H7 (cell line): ENCODE results near the gene PCDHB6. TPM values are rescaled to one million over a fixed set of nuclear protein-coding genes. Genes with fewer than 3 reads are reported as not detected.
"Not testable (repeated sequence)": the region's sequence is repeated elsewhere in the genome, so short reads cannot be mapped to it uniquely, and the experiment has no call there.

ENCODE experiments used
- DNase-seq: peaks from one replicate; pipeline ENCODE4 v3.0.0; 2012
- H3K27me3 ChIP-seq: 2 replicates; pipeline ENCODE4 v1.6.0; 2011; ENCODE audit warnings: mild to moderate bottlenecking, low read length; ENCODE audit not compliant: control insufficient read depth, insufficient read depth
- H3K36me3 ChIP-seq: replicated peaks from 2 replicates; pipeline ENCODE4 v1.5.1; 2011; ENCODE audit warnings: low read length; ENCODE audit not compliant: control insufficient read depth, insufficient read depth
- H3K4me3 ChIP-seq: 2 replicates; pipeline ENCODE4 v1.5.1; 2011; ENCODE audit warnings: low read depth, mild to moderate bottlenecking, control low read depth, low read length, moderate library complexity; ENCODE audit not compliant: insufficient read depth
- total RNA-seq: library from RNA; depleted of rRNA; stranded (reverse); fragments of >200 nt; shearing (Covaris generic); gene quantifications from 2 replicates; pipeline ENCODE4 v1.2.3, GENCODE V29; 2014

Gene PCDHB6
- total RNA-seq, 1 experiment from 2014 or later, result not detected

GRCh38 chr5:141150224-141150992 lies 551 bp downstream of the PCDHB6 start:
- DNase-seq, result no peak
- Histone ChIP-seq H3K4me3 (no peak overlapping the region), H3K27me3 (no peaks in the 10 kb centered on the region), H3K36me3 (no peaks in the 10 kb centered on the region)

GRCh38 chr5:141150993-141151325 lies 1.1 kb downstream of the PCDHB6 start:
- Histone ChIP-seq H3K4me3 (no peak overlapping the region), H3K36me3 (no peaks in the 10 kb centered on the region), H3K27me3 (no peaks in the 10 kb centered on the region)
- DNase-seq, result no peak

DNA sequence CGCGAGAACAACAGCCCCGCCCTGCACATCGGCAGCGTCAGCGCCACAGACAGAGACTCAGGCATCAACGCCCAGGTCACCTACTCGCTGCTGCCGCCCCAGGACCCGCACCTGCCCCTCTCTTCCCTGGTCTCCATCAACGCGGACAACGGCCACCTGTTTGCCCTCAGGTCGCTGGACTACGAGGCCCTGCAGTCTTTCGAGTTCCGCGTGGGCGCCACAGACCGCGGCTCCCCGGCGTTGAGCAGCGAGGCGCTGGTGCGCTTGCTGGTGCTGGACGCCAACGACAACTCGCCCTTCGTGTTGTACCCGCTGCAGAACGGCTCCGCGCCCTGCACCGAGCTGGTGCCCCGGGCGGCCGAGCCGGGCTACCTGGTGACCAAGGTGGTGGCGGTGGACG lies 1.8 kb downstream of the PCDHB6 start:
- DNase-seq, H3K36me3 ChIP-seq, H3K4me3 ChIP-seq, H3K27me3 ChIP-seq: not testable (repeated sequence)

DNA sequence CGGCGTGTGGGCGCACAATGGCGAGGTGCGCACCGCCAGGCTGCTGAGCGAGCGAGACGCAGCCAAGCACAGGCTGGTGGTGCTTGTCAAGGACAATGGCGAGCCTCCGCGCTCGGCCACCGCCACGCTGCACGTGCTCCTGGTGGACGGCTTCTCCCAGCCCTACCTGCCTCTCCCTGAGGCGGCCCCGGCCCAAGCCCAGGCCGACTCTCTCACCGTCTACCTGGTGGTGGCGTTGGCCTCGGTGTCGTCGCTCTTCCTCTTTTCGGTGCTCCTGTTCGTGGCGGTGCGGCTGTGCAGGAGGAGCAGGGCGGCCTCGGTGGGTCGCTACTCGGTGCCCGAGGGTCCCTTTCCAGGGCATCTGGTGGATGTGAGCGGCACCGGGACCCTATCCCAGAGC lies 2.2 kb downstream of the PCDHB6 start:
- not testable (repeated sequence) for H3K36me3 ChIP-seq, DNase-seq, H3K4me3 ChIP-seq, H3K27me3 ChIP-seq

GRCh38 chr5:141155540-141156374 lies 5.9 kb downstream of the PCDHB6 start:
- peak; percentile 67 for DNase-seq
- no peaks in the 10 kb centered on the region for H3K27me3 ChIP-seq
- no peak overlapping the region for H3K4me3 ChIP-seq
- H3K36me3 ChIP-seq, result no peaks in the 10 kb centered on the region

GRCh38 chr5:141157356-141157755 lies 7.5 kb downstream of the PCDHB6 start:
- H3K36me3 ChIP-seq, H3K4me3 ChIP-seq, DNase-seq, H3K27me3 ChIP-seq: not testable (repeated sequence)

- not testable (repeated sequence) for DNase-seq, H3K27me3 ChIP-seq, H3K36me3 ChIP-seq, H3K4me3 ChIP-seq
These were observed 8.0 kb downstream of the PCDHB6 start for GRCh38 chr5:141157901-141158300.

- peak; percentile 76 for DNase-seq
These were observed 22.7 kb downstream of the PCDHB6 start, which contains the start of gene PCDHB7 for GRCh38 chr5:141172381-141173204. Gene PCDHB7, plus strand, starts transcription at chr5:141172644. Its CDS starts 192 bp downstream, at chr5:141172836.

DNA sequence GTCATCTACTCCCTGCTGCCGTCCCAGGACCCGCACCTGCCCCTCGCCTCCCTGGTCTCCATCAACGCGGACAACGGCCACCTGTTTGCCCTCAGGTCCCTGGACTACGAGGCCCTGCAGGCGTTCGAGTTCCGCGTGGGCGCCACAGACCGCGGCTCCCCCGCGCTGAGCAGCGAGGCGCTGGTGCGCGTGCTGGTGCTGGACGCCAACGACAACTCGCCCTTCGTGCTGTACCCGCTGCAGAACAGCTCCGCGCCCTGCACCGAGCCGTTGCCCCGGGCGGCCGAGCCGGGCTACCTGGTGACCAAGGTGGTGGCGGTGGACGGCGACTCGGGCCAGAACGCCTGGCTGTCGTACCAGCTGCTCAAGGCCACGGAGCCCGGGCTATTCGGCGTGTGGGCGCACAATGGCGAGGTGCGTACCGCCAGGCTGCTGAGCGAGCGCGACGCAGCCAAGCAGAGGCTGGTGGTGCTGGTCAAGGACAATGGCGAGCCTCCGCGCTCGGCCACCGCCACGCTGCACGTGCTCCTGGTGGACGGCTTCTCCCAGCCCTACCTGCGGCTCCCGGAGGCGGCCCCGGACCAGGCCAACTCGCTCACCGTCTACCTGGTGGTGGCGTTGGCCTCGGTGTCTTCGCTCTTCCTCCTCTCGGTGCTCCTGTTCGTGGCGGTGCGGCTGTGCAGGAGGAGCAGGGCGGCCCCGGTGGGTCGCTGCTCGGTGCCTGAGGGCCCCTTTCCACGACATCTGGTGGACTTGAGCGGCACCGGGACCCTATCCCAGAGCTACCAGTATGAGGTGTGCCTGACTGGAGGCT lies 24.6 kb downstream of the PCDHB6 start:
- DNase-seq, H3K36me3 ChIP-seq, H3K4me3 ChIP-seq, H3K27me3 ChIP-seq: not testable (repeated sequence)

More at GRCh38 chr5:141172381-141173204, 22.7 kb downstream of the PCDHB6 start, which contains the start of gene PCDHB7:
- Histone ChIP-seq H3K4me3 (no peak within 1 kb of the TSS), H3K27me3 (no peaks in the 10 kb centered on the region), H3K36me3 (no peaks in the 10 kb centered on the region)

DNA sequence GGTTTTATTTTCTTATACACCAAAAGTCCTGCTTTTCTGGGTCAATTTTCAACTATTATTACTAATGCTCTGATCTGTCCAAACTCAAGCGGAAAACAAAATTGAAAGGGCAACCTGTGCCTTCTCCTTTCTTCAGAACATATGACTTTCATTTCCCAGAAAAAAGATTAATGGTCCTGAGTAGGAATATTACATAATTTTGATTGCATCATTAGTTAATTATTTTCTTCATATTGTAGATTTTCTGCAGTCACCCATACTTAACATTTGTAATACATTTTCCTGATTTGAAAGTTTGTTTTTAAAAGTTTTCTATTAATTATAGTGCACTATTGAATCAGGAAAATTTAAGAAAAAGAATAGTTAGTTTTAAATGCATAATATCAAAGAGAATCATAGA lies 26.1 kb downstream of the PCDHB6 start:
- Histone ChIP-seq H3K27me3 (no peaks in the 10 kb centered on the region), H3K4me3 (no peak overlapping the region), H3K36me3 (no peaks in the 10 kb centered on the region)
- no peak for DNase-seq

- not testable (repeated sequence) for H3K27me3 ChIP-seq, H3K36me3 ChIP-seq, H3K4me3 ChIP-seq
- DNase-seq, result peak; percentile 51
These were observed 27.8 kb downstream of the PCDHB6 start, which contains the start of gene PCDHB8 for GRCh38 chr5:141177577-141178191. Gene PCDHB8, plus strand, starts transcription at chr5:141177790. Its CDS starts 245 bp downstream, at chr5:141178035.

GRCh38 chr5:141179371-141179770 lies 29.5 kb downstream of the PCDHB6 start:
- not testable (repeated sequence) for H3K27me3 ChIP-seq, DNase-seq, H3K36me3 ChIP-seq, H3K4me3 ChIP-seq

DNA sequence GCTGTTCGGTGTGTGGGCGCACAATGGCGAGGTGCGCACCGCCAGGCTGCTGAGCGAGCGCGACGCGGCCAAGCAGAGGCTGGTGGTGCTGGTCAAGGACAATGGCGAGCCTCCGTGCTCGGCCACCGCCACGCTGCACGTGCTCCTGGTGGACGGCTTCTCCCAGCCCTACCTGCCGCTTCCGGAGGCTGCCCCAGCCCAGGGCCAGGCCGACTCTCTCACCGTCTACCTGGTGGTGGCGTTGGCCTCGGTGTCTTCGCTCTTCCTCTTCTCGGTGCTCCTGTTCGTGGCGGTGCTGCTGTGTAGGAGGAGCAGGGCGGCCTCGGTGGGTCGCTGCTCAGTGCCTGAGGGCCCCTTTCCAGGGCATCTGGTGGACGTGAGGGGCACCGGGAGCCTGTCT lies 30.0 kb downstream of the PCDHB6 start:
- not testable (repeated sequence) for H3K36me3 ChIP-seq, DNase-seq, H3K27me3 ChIP-seq, H3K4me3 ChIP-seq
